ENCODE measurements around the gene RABGAP1L. TPM values are rescaled to one million over a fixed set of nuclear protein-coding genes. Genes with fewer than 3 reads are reported as not detected.
A peak's percentile ranks its signal among the peaks of the same experiment; 100 is the strongest.

The RABGAP1L gene
- total RNA-seq, 1 donor from 2014 or later: 116 TPM

DNA sequence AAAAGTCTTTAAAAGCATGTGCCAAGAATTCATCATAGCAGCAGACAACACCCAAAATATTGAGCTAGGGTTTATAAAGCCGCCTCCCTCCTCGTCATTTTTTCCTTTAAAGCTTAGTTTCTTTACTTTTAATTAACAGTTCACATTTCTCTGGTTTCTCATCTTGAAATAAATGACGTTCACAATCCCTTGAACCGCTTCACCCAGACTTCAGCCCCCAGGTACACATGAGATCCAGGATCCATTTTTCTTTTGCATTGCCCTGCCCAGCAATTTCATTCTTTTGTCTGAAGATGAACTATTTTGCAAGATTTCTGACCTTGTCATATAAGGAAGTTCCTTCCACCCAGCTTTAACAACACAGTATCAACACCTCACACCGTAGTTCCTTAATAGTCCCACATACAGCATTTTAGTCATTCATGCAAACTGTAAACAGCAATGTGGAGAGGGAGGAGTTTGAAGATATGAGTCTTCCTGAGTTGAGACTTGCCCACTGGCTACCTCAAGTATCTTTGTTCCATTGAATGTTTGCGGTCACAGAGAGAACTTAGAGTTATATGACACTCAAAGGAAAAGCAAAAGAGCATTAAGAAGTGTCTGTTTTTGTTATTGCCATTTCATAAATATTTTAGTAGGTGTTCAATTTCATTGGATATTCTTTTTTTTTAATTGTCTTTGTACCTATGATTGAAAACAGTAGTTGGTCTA, 805.1 kb downstream of the RABGAP1L start:
- FAIRE-seq: no peak
- no peak for DNase-seq (ENCODE audit: low spot score in 2 of 2)

- DNase-seq (ENCODE audit: low spot score in 2 of 2): no peak
- no peak for FAIRE-seq
These were observed 805.6 kb downstream of the RABGAP1L start for GRCh38 chr1:174964972-174965361.

- no peak for FAIRE-seq
- no peak for DNase-seq (ENCODE audit: low spot score in 2 of 2)
These were observed 806.2 kb downstream of the RABGAP1L start for GRCh38 chr1:174965362-174966007.

GRCh38 chr1:174966008-174966572, 806.8 kb downstream of the RABGAP1L start:
- DNase-seq (ENCODE audit: low spot score in 2 of 2) (no peak), FAIRE-seq (no peak)

DNA sequence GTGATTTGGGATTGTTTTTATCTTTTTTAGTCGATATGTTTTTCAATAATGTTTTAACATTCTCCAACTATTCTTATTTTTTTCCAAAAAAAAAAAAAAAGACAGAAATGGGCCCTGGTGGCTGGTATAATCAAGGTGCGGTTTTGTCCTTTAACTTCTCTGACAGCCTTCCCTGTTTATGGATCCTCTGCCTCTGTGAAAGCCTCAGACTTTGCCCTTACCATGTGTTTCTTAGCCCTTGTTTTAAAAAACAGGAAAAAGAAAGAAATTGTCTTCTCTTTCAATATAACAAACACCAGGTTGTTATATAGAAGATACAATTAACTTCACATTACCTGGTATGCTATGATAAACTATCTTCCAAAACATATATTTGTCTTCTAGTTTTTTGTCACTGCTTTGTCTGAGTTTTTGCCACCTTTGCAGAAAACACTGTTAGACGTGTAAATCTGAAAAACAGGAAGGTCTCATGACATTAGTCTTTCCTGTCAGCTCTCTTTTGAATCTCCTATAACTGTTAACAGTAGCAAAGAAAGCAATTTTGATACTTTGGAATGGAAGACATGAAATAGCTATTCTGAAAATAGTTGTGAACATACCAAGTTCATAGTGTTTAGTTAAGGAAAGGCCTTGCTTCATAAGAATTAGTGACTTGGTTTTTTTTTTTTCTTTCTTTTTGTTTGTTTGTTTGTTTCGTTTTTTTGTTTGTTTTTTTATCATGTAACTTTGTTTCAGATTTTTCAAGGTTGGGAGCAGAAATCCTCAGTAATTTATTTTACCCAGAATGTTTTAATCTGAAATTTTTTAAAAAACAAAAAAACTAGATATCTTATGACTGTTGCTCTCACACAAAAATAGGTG, 808.8 kb downstream of the RABGAP1L start:
- peak; percentile 34 for FAIRE-seq
- DNase-seq (ENCODE audit: low spot score in 2 of 2): no peak

DNA sequence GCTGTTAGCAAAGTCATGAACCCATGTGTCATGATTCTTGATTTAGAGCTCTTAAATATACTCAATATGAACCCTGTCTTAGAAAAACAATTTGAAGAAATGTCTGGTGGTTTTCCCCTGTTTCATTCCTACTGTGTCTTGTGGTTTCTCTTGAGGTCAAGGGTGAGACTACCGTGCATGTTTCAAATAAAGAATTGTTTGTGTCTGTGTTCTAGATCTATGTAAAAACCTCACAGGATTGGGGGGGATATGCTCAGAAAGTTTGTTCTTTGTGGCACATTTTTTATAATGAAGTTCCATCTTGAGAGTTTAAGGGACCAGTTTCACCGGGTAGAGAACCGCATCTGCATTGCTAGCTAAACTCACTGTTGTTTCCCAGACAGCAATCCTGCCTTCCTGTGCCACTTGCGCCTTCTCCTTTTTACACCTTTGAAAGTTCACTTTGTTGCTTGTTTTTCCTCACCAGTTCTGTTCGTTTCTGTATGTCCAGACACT, 809.5 kb downstream of the RABGAP1L start:
- no peak for DNase-seq (ENCODE audit: low spot score in 2 of 2)

DNA sequence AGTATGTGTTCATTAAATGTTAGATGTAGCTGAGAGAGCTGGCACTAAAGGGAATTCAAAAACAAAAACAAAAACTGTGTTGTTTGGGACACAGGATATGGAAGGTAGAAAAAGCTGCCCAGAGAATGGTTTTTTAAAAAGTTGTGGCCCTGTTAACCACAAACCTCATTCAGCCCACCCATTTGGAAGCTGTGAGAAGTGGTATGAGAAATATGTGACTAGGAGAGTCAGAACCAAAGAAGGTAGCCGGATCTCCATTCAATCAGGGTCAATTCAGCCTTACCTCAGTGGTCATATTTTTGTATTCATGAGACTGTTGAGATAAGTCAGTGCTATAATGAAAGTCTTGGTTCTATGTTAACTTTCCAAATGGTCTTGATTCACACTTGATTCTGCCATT, 810.7 kb downstream of the RABGAP1L start:
- FAIRE-seq (no peak), DNase-seq (ENCODE audit: low spot score in 2 of 2) (no peak)

More for the DNA sequence above, 809.5 kb downstream of the RABGAP1L start:
- no peak for FAIRE-seq

DNA sequence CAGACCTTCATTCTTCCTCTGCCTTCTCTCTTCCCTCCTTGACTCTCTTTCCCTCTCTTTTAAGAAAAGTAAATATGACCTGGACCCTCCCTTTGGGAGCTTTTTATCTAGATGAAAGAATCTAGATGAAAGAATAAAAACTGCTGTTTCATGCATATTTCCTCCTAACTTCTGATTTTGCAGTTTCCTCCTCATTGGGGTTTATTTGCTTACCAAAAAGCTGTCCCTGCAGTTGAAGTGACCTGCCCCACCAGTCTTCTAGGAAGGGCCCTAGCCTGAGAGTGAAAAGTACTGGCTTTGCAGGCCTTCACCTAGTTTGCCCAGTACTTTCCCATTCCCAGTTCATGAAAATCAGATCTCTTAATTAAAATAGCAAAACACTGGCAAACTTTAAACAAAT, 812.1 kb downstream of the RABGAP1L start:
- no peak for FAIRE-seq
- DNase-seq (ENCODE audit: low spot score in 2 of 2): no peak

GRCh38 chr1:174971902-174972301, 812.6 kb downstream of the RABGAP1L start:
- DNase-seq (ENCODE audit: low spot score in 2 of 2): no peak
- no peak for FAIRE-seq

GRCh38 chr1:174974711-174975119, 815.4 kb downstream of the RABGAP1L start:
- no peak for DNase-seq (ENCODE audit: low spot score in 2 of 2)
- FAIRE-seq: no peak

DNA sequence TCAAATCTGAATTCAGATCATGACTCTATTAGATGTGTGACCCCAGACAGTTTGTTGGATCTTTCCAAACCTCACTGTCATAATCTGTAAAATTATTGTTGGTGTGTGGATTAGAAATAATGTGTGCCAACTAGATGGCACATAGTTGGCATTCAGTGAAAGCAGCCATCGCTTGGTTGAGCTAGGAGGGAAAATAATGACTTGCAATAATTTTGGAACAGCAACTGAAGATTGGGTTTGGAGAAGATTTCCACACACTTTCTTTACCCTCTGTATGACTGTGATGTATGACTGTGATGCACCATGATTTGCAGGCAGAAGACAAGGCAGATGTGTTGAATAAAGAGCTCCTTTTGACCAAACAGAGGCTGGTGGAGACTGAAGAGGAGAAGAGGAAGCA, 816.4 kb downstream of the RABGAP1L start:
- FAIRE-seq: no peak
- DNase-seq (ENCODE audit: low spot score in 2 of 2): no peak

DNA sequence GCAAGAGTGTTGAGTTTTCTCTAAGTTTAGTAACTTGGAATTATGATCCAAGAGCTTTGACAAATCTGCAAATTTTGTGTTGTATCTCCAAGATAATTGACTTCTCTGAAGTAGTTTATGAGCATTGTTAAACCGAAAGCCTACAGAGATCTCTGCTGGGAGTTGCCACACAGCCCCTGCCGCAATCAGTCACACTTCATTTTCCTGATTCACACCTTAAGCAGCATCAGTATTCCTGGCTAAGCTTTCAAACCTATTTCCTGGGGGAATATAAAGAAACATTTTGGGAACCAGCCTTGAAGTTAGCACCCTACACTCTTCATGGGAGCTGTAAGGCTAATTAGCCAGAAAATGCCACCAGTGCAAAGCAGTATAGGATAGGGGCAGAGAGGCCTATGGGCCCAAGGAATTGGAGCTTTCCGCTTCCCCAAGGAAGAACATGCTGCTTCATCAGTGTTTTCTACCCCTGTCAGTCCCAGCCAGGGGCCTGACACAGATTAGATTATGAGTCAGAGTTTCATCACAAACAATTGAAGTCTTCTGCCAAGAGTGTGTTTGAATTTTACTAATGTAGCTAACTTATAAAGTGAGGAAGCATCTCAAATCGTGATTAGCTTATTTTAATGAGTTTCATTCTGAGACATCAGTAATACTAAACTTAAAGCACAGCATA, 817.3 kb downstream of the RABGAP1L start:
- FAIRE-seq (no peak), DNase-seq (ENCODE audit: low spot score in 2 of 2) (no peak)

DNA sequence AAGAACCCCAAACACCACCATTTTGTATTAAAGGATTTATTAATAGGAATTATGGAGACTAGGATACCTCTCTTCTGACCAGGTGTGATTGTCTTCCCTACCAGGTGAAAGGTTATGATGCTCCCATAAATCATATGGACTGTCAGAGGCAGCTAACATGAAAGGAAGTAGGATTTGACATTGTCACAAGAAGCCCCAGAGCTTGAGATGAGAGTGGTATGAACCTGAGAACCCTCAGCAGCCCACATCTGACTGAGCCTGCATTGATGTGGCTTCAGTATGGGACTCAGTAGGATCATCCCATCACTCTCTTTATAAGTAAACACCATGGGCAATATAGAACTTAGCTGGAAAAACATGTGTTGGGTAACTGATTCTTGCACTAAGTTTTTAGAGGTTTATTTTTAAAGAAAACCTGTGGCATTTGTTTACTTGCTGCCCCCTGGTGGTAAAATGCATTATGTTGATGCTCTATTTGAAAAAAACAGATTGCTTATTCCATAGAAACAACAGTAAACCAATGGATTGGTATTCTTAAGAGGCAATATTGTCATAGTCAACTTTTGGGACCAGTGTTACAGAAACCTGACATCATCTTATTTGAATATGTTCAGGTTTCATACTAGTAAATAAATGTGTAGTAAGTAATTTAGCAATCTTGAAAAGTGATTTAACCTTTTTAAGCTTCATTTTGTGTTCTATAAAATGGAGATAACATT, 823.8 kb downstream of the RABGAP1L start:
- peak; percentile 2 to 19 for DNase-seq (ENCODE audit: low spot score in 2 of 2)
- FAIRE-seq: no peak

GRCh38 chr1:174984952-174985351, 825.6 kb downstream of the RABGAP1L start:
- FAIRE-seq (no peak), DNase-seq (ENCODE audit: low spot score in 2 of 2) (no peak)

DNA sequence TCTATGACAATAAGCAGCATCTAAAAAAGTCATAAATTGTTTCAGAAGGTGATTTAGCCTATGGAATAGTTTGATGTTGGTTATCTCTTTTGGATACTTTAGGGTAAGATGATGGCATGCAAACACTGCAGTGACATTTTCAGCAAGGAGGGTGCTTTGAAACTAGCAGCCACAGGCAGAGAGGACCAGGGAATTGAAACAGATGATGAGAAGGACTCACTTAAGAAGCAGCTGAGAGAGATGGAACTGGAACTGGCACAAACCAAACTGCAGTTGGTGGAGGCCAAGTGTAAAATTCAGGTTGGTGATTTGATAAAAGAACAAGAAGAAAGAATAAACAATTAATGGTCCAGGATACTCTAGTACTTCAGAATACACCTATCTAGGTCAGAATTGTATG, 829.2 kb downstream of the RABGAP1L start:
- FAIRE-seq: no peak

DNA sequence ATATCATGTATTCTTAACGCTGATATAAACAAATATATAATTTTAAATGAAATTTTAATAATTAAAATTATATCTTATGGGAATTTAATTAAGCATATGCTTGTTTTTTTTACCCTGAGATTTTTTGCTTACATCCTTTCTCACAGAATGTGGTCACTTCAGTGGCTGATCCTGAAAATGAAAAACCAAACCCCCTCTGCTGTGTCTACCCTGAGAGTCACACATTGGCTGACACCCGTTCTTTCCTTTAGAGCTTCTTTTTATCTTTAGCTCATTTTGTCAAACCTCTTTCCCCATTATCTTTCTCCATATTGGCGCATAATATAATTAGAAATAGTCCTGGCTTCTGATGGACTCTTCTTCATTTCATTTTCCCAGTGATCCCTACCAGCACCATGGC, 829.7 kb downstream of the RABGAP1L start:
- DNase-seq (ENCODE audit: low spot score in 2 of 2) (no peak), FAIRE-seq (no peak)

More for the DNA sequence above, 829.2 kb downstream of the RABGAP1L start:
- no peak for DNase-seq (ENCODE audit: low spot score in 2 of 2)

DNA sequence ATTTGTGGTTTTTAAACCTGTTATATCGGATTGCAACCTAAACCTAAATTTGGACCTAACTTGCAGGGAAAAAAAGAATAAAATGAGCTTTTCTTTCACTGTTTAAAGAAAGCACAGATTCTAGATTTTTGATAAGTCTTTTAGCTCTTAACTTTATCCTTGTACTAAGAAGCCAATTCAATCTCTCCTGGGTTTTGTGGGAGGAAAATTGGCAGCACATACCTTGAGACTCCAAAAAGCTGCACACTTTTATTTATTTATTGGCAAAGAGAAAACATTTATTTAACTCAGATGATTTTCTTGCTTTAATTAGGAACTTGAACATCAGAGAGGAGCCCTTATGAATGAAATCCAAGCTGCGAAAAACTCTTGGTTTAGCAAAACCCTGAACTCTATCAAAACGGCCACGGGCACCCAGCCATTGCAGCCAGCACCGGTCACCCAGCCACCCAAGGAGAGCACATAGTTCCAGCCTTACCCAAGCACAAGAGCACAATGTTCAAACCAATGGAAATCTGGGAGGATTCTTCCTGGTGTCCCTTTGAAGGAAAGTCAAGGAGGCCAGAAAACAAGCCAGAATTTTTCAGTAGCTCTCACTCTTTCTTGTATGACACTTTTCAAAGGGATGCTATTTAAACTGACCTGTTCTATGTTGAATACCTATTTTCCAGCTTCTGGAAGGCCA, 830.4 kb downstream of the RABGAP1L start:
- DNase-seq (ENCODE audit: low spot score in 2 of 2): no peak
- no peak for FAIRE-seq

GRCh38 chr1:174990382-174990999, 831.2 kb downstream of the RABGAP1L start:
- FAIRE-seq (no peak), DNase-seq (ENCODE audit: low spot score in 2 of 2) (peak in 1 of 2 donors; percentile 35)
